GM12873 (cell line): ENCODE measurements around the gene SLC35G1.

ENCODE experiments used
- CTCF ChIP-seq: IDR thresholded peaks from 2 replicates; pipeline ENCODE4 v1.5.1; 2012; ENCODE audit warnings: low read depth, mild to moderate bottlenecking, moderate library complexity, low read length, control low read depth; ENCODE audit not compliant: insufficient read depth; ENCODE audit errors: missing control alignments

Gene SLC35G1

GRCh38 chr10:93926613-93927012 lies 32.8 kb downstream of the SLC35G1 start:
- TF ChIP-seq CTCF = no peak

- no peak for TF ChIP-seq CTCF
Observed at GRCh38 chr10:93938140-93938539, 44.4 kb downstream of the SLC35G1 start.

- TF ChIP-seq CTCF = no peak
Observed at GRCh38 chr10:93940881-93941280, 47.1 kb downstream of the SLC35G1 start.

GRCh38 chr10:93941606-93942005 lies 47.8 kb downstream of the SLC35G1 start:
- no peak for TF ChIP-seq CTCF

GRCh38 chr10:93945819-93946218 lies 52.0 kb downstream of the SLC35G1 start:
- no peak for TF ChIP-seq CTCF

GRCh38 chr10:93947055-93947454 lies 53.3 kb downstream of the SLC35G1 start:
- no peak for TF ChIP-seq CTCF

GRCh38 chr10:93947524-93947923 lies 53.7 kb downstream of the SLC35G1 start:
- TF ChIP-seq CTCF = no peak
